Measurements from ENCODE around the gene ZNF276.

- TF ChIP-seq, protein P1, sequence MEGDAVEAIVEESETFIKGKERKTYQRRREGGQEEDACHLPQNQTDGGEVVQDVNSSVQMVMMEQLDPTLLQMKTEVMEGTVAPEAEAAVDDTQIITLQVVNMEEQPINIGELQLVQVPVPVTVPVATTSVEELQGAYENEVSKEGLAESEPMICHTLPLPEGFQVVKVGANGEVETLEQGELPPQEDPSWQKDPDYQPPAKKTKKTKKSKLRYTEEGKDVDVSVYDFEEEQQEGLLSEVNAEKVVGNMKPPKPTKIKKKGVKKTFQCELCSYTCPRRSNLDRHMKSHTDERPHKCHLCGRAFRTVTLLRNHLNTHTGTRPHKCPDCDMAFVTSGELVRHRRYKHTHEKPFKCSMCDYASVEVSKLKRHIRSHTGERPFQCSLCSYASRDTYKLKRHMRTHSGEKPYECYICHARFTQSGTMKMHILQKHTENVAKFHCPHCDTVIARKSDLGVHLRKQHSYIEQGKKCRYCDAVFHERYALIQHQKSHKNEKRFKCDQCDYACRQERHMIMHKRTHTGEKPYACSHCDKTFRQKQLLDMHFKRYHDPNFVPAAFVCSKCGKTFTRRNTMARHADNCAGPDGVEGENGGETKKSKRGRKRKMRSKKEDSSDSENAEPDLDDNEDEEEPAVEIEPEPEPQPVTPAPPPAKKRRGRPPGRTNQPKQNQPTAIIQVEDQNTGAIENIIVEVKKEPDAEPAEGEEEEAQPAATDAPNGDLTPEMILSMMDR (IDR thresholded peaks at IDR 0.05; ENCODE audit: low read length): no peak
- TF ChIP-seq EZH2 (IDR thresholded peaks at IDR 0.05; ENCODE audit: borderline replicate concordance, low read length): no peak
Observed at GRCh38 chr16:89770367-89770766, 49.0 kb downstream of the ZNF276 start.

Measured in OCI-LY1 (cell line).